ENCODE results near the gene TTPAL. TPM values are rescaled to one million over a fixed set of nuclear protein-coding genes. Genes with fewer than 3 reads are reported as not detected.

The TTPAL gene
- total and polyA plus RNA-seq, 12 donors = 4.2 to 17.8 (median 12.5) TPM

DNA sequence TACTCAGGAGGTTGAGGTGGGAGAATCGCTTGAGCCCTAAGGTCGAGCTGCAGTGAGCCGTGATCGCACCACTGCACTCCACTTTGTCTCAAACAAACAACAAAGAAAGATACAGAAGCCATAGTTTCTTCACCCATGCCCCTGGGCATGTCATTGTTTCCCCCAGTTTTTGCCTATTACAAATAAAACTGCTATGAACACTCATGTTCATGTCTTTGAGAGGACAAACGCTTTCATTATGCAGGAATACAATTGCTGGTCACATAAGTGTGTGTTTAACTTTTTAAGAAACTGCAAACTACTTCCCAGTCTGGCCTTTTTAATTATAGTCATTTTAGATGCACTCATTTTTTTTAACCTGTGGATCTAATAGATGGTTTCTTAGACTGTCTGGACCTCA, 12.2 kb upstream of the TTPAL start:
- H3K27me3 ChIP-seq = no peaks in the 10 kb centered on the region
- TF ChIP-seq, protein P1, sequence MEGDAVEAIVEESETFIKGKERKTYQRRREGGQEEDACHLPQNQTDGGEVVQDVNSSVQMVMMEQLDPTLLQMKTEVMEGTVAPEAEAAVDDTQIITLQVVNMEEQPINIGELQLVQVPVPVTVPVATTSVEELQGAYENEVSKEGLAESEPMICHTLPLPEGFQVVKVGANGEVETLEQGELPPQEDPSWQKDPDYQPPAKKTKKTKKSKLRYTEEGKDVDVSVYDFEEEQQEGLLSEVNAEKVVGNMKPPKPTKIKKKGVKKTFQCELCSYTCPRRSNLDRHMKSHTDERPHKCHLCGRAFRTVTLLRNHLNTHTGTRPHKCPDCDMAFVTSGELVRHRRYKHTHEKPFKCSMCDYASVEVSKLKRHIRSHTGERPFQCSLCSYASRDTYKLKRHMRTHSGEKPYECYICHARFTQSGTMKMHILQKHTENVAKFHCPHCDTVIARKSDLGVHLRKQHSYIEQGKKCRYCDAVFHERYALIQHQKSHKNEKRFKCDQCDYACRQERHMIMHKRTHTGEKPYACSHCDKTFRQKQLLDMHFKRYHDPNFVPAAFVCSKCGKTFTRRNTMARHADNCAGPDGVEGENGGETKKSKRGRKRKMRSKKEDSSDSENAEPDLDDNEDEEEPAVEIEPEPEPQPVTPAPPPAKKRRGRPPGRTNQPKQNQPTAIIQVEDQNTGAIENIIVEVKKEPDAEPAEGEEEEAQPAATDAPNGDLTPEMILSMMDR (IDR thresholded peaks at IDR 0.05) = no peak
- no peak for TF ChIP-seq POLR2A (IDR thresholded peaks at IDR 0.05)
- WGBS, 4 donors = 53 to 72% (median 71%) methylated on average over 5 of the region's 5 CpGs
- H3K9me3 ChIP-seq (replicated peaks in 1 of 3) = no peaks in the 10 kb centered on the region
- H3K36me3 ChIP-seq (replicated peaks in 1 of 2) = no peaks in the 10 kb centered on the region
- DNase-seq = no peak
- no peaks in the 10 kb centered on the region for H3K4me1 ChIP-seq (replicated peaks in 1 of 2)
- no peak overlapping the region for H3K4me3 ChIP-seq
- H3K27ac ChIP-seq = no peak overlapping the region
- intact Hi-C loops (cut with DNase I) = loop anchor here in 1 of 2 donors (5.0 kb wide), 1 partner anchor 76 kb away; no protein-coding TSS in a partner anchor

DNA sequence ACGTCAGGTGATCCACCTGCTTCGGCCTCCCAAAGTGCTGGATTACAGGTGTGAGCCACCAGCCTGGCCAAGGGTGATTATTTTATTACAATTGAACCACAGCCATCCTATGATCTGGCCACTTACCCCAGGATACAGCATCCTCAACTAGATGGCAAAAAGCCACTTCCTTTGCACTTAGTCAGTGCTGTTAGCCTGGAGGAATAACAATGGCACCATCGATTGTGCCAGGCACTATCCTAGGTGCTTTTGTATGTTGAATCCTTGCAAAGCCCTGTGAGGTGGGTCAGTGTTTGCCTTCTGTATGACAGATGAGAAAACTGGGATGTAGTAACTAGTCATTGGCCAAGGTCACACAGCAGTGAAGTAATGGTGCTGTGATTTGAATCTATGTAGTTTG, 11.2 kb upstream of the TTPAL start:
- intact Hi-C loops (cut with DNase I) = loop anchor here in 1 of 2 donors (5.0 kb wide), 1 partner anchor 77 kb away; no protein-coding TSS in a partner anchor

GRCh38 chr20:44465001-44465560, 10.6 kb upstream of the TTPAL start:
- no peaks in the 10 kb centered on the region for H3K36me3 ChIP-seq (replicated peaks in 1 of 2)
- DNase-seq = no peak
- intact Hi-C loops (cut with DNase I) = loop anchor here (5.0 kb wide), 2 partner anchors 152 to 248 kb away; no protein-coding TSS in a partner anchor
- no peaks in the 10 kb centered on the region for H3K27me3 ChIP-seq
- H3K9me3 ChIP-seq (replicated peaks in 1 of 3) = no peaks in the 10 kb centered on the region
- no peaks in the 10 kb centered on the region for H3K4me1 ChIP-seq (replicated peaks in 1 of 2)
- no peak overlapping the region for H3K4me3 ChIP-seq
- no peak overlapping the region for H3K27ac ChIP-seq
- TF ChIP-seq POLR2A (IDR thresholded peaks at IDR 0.05) = no peak
- TF ChIP-seq, protein P1 (IDR thresholded peaks at IDR 0.05) = no peak
- WGBS, 4 donors = 53 to 68% (median 57%) methylated on average over 3 of the region's 3 CpGs

More for the DNA sequence above, 11.2 kb upstream of the TTPAL start:
- no peaks in the 10 kb centered on the region for H3K36me3 ChIP-seq (replicated peaks in 1 of 2)
- DNase-seq = no peak
- 84 to 95% (median 87%) methylated on average over 3 of the region's 3 CpGs for WGBS, 4 donors
- H3K9me3 ChIP-seq (replicated peaks in 1 of 3) = no peaks in the 10 kb centered on the region
- no peak overlapping the region for H3K4me3 ChIP-seq
- no peaks in the 10 kb centered on the region for H3K4me1 ChIP-seq (replicated peaks in 1 of 2)
- H3K27ac ChIP-seq = no peak overlapping the region
- no peak for TF ChIP-seq POLR2A (IDR thresholded peaks at IDR 0.05)
- TF ChIP-seq, protein P1 (IDR thresholded peaks at IDR 0.05) = no peak
- no peaks in the 10 kb centered on the region for H3K27me3 ChIP-seq

DNA sequence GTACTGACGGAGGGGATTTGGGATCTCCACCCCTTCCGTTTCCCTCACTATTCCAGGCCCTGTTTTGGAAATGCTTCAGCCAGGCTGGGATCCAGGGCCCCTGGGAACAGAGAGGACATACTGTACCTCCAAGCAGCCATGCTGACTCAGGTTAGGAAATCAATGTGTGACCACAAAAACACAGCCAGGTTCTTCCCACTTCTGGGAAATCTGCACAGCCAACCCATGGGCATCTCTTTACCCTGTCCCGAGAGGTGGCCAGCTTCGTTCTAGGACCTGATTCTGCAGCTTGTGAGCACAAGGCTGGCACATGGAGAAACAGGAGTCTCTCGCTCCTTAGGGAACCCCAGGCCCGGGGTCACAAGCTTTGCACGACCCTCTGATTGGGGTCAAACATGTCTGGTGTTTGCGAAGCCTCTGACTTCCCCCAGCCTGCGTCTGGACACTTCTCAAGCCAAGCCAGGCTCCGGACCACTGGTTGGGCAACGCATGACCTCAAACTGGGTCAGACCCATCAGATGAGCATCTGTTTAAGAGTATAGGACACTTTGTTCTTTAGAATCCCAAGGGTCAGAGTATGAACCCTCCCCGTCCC, 8.3 kb upstream of the TTPAL start:
- H3K27me3 ChIP-seq = no peaks in the 10 kb centered on the region
- no peaks in the 10 kb centered on the region for H3K36me3 ChIP-seq (replicated peaks in 1 of 2)
- H3K9me3 ChIP-seq (replicated peaks in 1 of 3) = no peaks in the 10 kb centered on the region
- peak overlapping the region in 1 of 5 donors; percentile 55 for H3K27ac ChIP-seq
- WGBS, 4 donors = 45 to 73% (median 65%) methylated on average over 12 of the region's 12 CpGs
- TF ChIP-seq, protein P1 (IDR thresholded peaks at IDR 0.05) = no peak
- TF ChIP-seq POLR2A (IDR thresholded peaks at IDR 0.05) = no peak
- no peak overlapping the region for H3K4me3 ChIP-seq
- H3K4me1 ChIP-seq (replicated peaks in 1 of 2) = no peaks in the 10 kb centered on the region
- intact Hi-C loops (cut with DNase I) = loop anchor here (5.0 kb wide), 2 partner anchors 150 to 250 kb away; no protein-coding TSS in a partner anchor
- peak in 3 of 7 donors; percentile 30 to 71 (median 33) for DNase-seq
